ENCODE data around the gene BTAF1.
"Not testable (repeated sequence)": the region's sequence is repeated elsewhere in the genome, so short reads cannot be mapped to it uniquely, and the experiment has no call there.

The BTAF1 gene

DNA sequence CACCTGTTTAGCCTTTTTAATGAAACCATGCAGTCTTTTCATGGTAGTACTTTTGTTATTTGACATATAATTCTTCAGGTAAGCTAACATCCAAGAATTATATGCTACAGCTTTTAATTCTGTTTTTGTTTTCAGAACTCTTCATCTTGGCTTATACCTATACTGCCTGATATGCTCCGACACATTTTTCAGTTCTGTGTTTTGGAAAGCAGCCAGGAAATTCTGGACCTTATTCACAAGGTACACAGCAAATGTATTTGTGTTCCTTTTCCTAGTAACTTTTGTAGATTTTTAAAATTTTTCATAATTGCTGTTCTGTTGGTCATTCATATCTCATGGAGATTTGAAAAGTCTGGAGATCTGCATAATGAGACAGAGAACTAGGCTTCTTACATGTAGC, 56.7 kb downstream of the BTAF1 start:
- DNase-seq = no peak

DNA sequence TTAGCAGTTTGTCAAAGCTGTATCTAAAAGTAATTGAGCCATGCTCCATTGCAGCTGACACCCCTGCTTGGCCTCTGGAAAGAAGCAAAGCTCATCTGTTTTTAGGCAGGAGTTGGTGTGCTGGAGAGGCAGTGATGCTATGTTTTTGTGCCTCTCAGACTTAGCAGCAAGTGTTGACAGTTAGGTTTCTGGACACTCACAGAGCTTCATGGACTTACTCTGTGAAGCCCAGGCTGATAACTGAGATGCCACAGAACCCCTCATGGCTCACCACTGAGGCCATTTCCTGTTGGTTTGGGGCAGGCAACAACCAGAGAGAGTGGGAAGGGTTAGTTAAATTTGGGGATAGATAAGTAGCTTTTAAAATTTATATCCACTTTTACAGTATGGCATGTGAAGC, 59.8 kb downstream of the BTAF1 start:
- no peak for DNase-seq

DNA sequence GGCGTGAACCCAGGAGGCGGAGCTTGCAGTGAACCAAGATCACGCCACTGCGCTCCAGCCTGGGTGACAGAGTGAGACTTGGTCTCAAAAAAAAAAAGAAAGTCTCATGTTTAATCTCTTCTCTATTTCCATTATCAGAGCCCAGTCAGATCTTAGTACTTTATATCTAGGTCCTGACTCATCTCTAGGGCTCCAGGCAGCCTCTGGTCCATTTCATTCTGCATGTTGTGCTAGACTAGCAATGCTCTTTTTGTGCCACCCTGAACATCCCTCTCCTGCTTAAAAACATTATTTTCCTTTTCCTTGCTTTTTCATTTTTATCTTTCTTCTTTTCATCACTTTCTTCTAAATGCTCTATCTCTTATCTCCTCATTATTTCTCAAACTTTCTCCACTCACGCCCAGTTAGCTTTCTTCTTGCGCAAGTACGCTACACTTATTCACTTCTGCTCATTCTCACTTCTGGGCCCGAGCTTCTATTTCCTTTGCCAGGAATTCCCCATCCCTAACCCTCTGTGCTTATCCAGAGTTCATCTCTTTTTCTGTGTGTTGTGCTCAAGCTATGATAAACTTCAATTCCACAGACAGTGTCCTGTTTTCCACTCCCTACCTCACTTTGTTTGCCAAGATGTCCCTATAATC, 63.9 kb downstream of the BTAF1 start:
- DNase-seq = no peak

DNA sequence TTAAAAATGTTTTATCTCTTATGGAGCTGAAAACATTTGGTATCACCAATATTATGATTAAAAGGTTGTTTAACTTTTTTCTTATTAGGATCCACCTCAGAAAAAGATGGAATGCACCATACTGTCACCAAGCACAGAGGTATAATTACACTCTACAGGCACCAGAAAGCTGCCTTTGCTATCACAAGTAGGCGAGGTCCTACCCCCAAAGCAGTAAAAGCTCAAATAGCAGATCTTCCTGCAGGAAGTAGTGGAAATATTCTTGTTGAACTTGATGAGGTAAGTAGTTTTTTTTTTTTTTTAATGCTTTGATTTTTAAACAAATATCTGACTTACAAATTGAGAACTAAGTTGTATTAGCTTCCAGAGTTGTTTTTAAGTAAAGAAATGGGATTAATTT, 68.5 kb downstream of the BTAF1 start:
- no peak for DNase-seq

DNA sequence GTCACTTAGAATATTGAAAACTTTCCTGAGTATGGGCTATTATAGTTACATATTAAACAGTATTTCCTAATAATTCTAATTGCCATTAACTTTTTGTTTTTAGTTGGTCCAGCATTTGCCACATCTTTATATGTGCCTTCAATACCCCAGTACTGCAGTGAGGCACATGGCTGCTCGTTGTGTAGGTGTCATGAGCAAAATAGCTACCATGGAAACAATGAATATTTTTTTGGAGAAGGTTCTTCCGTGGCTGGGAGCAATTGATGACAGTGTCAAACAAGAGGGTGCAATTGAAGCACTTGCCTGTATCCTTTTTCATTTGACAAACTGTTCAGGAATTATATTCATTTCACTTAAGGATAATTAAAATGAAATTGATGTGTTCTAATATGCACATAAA, 72.7 kb downstream of the BTAF1 start:
- DNase-seq = no peak

DNA sequence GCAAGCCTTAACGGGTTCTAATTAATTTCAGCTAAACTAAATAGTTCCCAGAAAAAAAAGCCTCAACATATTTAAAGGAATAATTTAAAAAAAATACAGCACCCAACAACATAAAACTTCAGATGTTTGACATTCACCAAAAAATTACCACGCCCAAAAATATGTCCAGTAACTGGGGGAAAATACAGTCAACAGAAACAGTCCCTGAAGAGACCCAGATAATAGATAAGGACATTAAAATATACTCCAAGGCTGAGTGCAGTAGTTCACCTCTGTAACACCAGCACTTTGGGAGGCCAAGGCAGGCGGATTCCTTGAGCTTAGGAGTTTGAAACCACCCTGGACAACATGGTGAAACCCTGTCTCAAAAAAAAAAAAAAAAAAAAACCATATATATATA, 78.0 kb downstream of the BTAF1 start:
- DNase-seq = no peak

DNA sequence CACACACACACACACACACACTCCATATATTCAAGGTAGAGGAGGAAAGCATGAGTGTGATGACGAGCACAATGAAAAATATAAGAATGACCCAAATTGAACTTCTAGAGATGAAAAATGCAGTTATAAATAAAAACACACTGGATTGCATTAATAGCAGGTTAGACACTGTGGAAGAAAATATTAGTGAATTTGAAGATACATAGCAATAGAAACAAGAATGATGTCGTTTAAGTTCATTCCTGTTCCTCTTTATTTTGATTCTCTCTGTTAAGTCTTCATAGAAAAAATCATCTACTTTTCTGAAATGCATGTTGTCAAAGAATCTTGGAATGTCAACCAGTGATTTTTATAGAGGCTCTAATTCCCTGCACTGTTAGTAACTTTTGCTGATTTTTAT, 78.4 kb downstream of the BTAF1 start:
- DNase-seq = no peak

DNA sequence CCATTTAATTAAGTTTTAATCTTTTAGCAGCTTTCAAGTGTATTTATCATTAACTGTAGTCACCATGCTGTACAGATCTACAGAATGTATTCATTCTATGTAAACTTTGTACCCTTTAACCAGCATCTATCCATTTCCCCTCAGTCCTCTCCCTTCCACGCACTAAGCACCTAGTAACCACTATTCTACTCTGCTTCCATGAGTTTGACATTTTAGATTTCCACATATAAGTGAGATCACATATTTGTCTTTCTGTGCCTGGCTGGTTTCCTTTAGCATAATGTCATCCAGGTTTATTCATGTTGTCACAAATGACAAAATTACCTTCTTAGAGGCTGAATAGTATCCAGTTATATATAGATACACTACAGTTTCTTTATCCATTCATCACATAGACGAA, 79.7 kb downstream of the BTAF1 start:
- DNase-seq = no peak

DNA sequence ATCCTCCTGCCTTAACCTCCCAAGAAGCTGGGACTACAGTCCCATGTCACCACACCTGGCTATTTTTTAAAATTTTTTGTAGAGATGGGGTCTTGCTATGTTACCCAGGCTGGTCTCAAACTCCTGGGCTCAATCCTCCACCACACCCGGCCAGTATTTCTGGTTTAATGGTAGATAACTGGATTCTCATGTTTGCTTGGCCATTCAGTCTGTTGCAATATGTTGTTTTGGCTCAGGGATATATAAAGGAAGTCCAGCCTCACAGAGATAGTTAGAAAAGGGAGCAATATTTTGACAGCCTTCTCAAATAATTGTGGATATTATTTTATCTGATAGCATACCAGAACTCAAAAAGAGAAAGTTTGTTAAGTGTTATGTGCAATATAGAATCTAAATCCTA, 82.4 kb downstream of the BTAF1 start:
- DNase-seq = no peak

DNA sequence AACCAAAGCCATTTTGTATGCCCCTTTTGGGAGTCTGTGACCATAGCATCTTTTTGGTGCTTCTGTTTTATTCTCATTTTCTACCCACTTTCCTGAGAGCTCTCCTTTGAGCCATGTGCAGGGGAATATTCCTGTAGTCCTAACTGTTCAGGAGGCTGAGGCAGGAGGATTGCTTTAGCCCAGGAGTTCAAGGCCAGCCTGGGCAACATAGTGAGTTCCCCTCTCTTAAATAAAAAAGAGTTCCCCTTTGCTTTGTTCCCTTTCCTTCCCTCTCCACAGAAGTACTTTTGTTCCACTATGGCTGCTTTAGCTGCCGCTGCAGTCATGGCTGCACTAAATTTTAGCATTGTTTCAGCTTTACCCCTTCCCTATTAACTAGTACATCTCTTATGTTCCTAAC, 85.9 kb downstream of the BTAF1 start:
- no peak for DNase-seq

DNA sequence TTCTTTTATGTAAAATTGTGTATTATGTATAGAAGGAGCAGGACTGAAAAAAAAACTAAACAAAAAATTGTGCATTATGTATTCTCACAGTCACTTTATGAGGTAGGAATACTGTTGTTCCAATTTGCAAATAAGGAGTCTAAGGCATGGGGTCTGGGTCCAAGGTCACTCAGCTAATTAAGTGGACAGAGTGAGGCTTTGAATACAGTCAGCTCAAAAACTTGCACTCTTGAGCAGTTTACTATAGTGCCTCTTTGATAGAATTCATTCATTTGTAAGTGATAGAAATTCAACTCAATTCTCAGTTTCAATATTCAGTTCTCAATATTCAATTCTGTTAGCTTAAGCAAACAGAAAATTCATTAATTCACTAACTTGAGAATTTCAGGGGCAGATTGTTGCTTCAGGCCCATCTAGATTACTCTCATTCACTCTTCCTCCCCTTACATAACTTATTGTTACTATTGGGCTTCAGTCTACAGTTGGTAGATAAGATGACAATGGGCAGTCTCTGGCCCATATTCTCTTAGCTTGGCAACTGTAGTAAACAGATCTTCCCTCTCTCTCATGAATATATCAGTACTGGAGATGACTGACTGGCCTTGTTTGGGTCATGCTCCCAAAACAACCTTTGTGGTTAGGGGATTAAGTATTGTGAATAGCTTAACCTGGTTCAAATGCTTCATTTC, 86.6 kb downstream of the BTAF1 start:
- no peak for DNase-seq

DNA sequence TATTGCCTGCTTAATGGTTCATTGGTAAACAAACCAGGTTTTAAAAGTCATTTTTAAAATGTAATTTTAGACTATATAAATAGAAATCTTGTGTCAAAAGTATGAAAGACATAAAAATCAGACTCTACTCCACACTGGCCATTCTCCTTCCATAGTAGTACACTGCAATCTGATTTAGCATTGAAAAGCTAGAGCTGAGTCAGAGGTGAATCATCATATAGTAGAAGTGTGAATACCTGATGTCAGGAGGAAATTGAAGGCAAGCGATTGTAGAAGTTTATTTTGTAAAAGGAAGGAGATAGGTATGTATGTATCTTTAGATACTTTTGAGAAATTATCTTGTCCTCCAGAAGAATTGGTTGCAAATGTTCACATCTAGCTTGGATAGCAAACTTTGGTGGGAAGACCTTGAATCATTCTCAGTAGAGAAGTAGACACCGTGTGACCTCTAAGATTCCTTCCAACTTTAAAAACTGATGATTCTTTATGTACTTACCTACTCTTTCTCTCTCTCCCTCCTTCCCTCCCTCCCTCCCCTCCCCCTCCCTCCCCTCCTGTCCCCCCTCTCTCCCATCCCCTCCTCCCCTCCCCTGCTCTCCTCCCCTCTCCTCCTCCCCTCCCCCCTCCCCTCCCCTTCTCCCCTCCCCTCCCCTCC, 88.1 kb downstream of the BTAF1 start:
- DNase-seq = no peak

DNA sequence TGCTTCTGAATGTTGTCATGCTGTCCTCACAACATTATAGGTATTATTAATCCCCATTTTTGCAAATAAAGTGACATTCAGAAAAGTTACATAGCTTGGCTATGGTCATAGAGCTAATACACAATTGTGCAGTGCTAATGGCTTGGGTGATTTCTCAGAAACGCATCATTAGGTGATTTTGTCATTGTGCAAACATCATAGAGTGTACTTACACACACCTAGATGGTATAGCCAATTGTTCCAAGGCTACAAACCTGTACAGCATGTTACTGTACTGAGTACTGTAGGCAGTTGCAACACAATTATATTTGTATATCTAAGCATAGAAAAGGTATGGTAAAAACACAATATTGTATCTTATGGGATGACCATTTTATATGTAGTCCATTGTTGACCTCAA, 91.0 kb downstream of the BTAF1 start:
- no peak for DNase-seq

DNA sequence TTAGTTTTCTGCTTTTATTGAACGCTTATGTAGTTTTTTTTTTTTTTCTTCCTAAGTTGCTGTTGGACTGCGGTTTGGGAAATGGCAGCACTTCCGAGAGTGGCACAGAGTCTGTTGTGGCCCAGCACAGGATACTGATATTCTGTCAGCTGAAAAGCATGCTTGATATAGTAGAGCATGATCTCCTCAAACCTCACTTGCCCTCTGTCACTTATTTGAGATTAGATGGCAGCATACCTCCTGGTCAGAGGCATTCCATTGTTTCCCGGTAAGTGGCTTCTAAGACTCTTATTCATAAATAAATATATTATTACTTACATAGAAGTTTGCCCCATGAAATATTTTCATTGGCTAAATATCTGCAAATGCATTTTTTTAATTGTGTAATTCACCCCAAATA, 101.1 kb downstream of the BTAF1 start:
- no peak for DNase-seq

DNA sequence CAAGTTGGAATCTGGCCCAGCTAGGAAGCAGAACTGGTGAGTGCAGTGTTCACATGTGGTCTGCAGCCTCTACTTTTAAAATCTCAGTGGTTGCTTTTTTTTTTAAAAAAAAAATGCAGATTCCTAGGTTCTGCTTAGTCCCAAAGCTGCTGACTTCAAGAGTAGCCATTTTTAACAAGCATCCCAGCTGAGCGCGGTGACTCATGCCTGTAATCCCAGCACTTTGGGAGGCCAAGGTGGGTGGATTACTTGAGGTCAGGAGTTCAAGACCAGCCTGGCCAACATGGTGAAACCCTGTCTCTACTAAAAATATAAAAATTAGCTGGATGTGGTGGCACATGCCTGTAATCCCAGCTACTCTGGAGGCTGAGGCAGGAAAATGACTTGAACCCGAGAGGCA, 101.8 kb downstream of the BTAF1 start:
- DNase-seq = peak; percentile 4

DNA sequence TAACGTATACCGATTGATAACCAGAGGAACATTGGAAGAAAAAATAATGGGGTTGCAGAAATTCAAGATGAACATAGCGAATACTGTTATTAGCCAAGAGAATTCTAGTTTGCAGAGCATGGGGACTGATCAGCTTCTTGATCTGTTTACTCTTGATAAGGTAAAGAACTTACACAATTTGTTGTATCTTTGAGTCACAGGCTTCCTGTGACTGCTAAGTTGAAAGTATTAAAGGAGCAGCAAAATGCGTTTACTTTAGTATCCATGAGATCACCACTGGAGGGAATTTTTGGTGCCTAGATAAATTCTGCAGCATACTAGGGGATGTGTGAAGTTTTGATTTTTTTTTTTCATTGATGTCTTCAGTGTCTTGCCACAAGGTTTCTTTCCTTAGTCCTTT, 103.6 kb downstream of the BTAF1 start:
- no peak for DNase-seq

DNA sequence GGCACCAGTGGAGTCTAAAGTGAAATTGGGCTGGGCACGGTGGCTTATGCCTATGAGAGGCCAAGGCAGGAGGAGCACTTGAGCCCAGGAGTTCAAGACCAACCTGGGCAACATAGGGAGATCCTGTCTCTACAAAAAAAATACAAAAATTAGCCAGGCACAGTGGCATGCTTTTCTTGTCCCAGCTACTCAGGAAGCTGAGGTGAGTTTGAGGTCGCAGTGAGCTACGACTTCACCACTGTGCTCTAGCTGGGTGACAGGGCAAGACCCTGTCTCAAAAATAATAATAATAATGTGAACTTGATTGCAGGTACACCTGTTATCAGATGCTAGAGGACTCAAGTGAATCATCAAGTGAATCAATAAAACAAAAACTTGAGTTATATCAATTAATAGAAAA, 108.0 kb downstream of the BTAF1 start:
- DNase-seq = no peak

DNA sequence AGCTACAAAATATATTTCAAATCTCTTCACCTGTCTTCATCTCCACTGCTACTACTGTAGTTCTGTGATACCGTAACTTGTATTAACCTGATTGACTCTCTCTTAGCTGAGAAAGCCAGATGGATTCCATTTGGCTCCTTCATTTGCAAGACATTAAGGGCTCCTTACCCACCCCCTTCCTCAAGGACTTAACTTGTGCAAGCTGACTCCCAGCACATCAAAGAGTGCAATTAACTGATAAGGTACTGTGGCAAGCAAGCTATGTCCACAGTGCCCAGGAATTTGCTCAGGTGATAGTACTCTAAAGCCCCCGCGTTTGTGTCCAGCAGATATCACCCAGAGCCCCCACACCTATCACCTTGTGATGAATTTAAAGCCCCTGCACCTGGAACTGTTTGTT, 109.5 kb downstream of the BTAF1 start:
- not testable (repeated sequence) for DNase-seq

DNA sequence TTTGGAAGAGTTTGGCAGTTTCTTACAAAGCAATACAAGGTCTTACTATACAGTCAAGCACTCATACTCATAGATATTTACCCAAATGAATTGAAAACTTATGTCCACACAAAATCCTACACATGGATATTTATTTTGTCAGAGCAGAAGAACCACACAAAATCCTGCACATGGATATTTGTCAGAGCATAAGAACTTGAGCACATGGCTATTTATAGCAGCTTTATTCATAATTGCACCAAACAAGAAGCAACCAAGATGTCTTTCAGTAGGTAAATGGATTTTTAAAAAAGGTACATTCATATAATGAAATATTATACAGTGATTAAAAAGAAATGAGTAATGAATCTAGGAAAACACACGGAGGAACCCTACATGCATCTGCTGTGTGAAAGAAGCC, 115.4 kb downstream of the BTAF1 start:
- no peak for DNase-seq

DNA sequence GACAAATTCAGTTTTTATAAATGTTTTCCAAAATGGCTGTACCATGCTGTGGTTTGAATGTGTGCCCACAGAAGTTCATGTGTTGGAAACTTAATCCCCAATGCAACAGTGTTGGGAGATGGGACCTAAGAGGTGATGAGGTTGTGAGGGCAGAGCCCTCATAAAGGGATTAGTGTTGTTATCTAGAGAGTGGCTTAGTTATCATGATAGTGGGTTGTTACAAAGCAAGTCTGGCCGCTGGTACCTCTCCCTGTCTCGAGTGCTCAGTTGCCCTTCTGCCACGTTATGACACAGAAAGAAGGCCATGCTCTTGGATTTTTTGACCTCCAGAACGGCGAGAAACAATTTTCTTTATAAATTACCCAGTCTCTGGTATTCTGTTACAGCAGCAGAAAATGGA, 119.0 kb downstream of the BTAF1 start:
- DNase-seq = peak; percentile 48

DNA sequence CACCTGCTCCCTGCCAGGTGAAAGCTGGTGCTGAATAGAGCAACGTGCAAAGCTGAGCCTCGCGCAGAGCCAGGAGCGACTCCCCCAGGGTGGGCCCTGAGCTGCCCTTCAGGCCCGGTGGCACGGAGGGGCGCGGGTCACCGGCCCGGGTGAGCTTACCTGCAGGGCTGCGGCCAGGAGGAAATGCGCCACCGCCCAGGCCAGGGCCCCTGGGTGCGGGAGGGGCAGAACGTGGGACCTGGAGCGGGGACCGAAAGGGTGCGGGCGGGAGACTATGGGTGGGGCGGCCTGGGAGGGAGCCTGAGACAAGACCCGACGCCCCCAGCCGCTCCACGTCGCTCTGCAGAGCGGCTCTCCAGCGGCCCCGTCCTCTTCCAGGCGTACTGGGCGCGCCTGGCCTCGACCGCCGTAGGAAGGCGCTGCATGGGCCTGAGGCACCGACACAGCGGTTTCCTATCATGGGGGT, 122.1 kb downstream of the BTAF1 start:
- DNase-seq = no peak

DNA sequence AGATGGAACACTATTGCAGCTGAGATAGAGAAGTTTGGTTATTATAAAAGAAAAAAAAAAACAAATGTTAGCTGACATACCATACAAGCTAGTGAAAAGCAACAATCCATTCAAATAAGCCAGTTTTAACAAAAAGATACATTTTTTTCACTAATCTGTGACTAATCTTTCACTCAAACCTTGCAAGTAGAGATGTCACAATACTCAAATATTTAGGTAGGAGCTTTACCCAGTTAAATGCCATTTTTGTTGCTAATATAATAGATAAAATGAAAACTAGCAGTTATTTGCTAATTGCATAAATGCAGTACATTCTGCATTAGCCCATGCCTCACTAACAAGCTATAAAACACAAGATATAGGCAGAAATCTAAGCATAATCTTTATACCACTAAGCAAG, 123.6 kb downstream of the BTAF1 start:
- no peak for DNase-seq

DNA sequence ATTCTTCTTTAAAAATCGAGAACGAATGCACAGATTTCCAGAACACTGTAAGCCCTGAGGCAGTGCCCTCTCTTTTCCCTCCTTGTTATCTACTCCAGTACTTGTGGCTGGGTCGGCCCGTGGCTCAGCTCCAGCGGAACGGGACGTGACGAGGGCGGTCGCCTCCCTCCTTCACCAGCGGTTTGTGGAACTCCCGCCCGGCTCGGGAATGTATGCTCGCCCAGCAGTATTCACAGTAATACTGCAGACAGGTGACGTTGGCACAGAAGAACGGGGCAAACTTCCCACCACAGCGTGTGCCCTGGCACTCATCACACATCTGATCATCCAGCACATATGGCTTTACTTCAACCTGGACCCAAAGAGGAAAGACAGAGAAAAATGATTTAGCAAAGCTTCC, 128.5 kb downstream of the BTAF1 start:
- DNase-seq = no peak

DNA sequence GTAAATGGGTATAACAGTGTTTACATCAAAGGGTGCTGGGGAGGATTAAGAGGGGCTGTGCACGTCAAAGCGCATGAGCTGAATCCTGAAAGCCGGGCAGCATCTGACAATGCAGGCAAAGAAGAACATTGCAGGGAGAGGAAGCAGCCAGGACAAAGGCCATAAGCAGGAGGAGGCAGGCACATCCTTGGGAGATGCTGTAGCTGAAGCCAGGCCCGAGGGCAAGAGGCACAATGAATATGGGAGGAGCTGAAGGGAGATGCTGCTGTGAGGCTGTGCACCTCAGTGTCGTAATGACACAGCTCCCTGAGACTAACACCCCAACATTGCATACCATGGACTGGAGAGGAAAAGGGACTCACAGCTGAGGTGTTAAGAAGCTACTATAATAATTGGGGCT, 129.2 kb downstream of the BTAF1 start:
- DNase-seq = no peak

DNA sequence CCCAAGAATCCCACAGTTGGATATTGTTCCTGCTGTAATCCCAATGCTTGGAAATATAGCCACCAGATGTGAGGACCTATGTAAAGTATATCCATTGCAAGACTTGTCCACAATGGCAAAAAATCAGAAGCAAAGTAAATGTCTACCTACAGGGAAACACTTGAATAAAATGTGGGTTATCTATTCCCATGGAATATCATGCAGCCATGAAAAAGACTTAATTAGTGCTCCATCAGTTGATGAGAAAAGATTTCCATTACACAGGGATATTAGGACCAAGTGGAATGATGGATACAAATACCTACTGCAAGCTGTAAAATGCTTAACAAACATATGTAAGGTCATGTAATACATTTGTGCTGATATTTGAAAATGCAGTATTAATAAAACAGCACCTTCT, 131.2 kb downstream of the BTAF1 start:
- no peak for DNase-seq

Measured in NCI-H82 (cell line).